NCI-H2081 treated with DMSO at 0.1 percent for 48 hours (cell line): ENCODE data around the gene SMARCD2.
"Not testable (repeated sequence)": the region's sequence is repeated elsewhere in the genome, so short reads cannot be mapped to it uniquely, and the experiment has no call there.

ENCODE experiments used
- DNase-seq: peaks from one replicate; lab custom pipeline; 2025; lab: John Stamatoyannopoulos, UW

Gene SMARCD2

GRCh38 chr17:63850401-63850800, 7.9 kb upstream of the SMARCD2 start:
- DNase-seq: no peak

- DNase-seq: no peak
Observed at GRCh38 chr17:63848834-63849689, 6.6 kb upstream of the SMARCD2 start.

- DNase-seq: no peak
Observed at GRCh38 chr17:63847525-63848249, 5.2 kb upstream of the SMARCD2 start.

GRCh38 chr17:63845509-63845908, 3.0 kb upstream of the SMARCD2 start:
- DNase-seq: no peak

GRCh38 chr17:63843910-63844677, 1.6 kb upstream of the SMARCD2 start:
- DNase-seq: no peak

- not testable (repeated sequence) for DNase-seq
Observed at GRCh38 chr17:63843387-63843888, 953 bp upstream of the SMARCD2 start.

- no peak for DNase-seq
Observed at GRCh38 chr17:63842173-63842539, 329 bp downstream of the SMARCD2 start.

- no peak for DNase-seq
Observed at GRCh38 chr17:63841350-63842172, 924 bp downstream of the SMARCD2 start.

- no peak for DNase-seq
Observed at GRCh38 chr17:63840591-63841349, 1.7 kb downstream of the SMARCD2 start.

GRCh38 chr17:63838631-63839171, 3.8 kb downstream of the SMARCD2 start:
- peak; percentile 61 for DNase-seq

GRCh38 chr17:63837962-63838600, 4.4 kb downstream of the SMARCD2 start:
- DNase-seq: no peak

GRCh38 chr17:63837480-63837879, 5.0 kb downstream of the SMARCD2 start:
- DNase-seq: no peak

GRCh38 chr17:63836811-63837210, 5.7 kb downstream of the SMARCD2 start:
- no peak for DNase-seq

GRCh38 chr17:63835167-63835720, 7.2 kb downstream of the SMARCD2 start:
- no peak for DNase-seq

- no peak for DNase-seq
Observed at GRCh38 chr17:63834431-63835166, 7.9 kb downstream of the SMARCD2 start.

GRCh38 chr17:63833741-63834373, 8.6 kb downstream of the SMARCD2 start:
- DNase-seq: no peak

GRCh38 chr17:63833026-63833740, 9.3 kb downstream of the SMARCD2 start:
- no peak for DNase-seq

- no peak for DNase-seq
Observed at GRCh38 chr17:63832455-63832854, 10.0 kb downstream of the SMARCD2 start.
